Muscle layer of colon (tissue), 2 donors: Measurements from ENCODE around the gene CTNNA3.

Experiments
- H3K27ac ChIP-seq: one replicate; pipeline ENCODE4 v1.7.0; 2013; ENCODE audit warnings: low read depth, mild to moderate bottlenecking, low read length, moderate library complexity
- H3K27me3 ChIP-seq, 2 donors: one replicate each; pipeline ENCODE4 v1.7.0; 2013; ENCODE audit warnings: low read length in 2 of 2, mild to moderate bottlenecking in 2 of 2; ENCODE audit not compliant: insufficient read depth in 2 of 2, control insufficient read depth in 1 of 2
- H3K36me3 ChIP-seq: one replicate; pipeline ENCODE4 v1.7.0; 2013; ENCODE audit warnings: mild to moderate bottlenecking, low read length; ENCODE audit not compliant: insufficient read depth
- H3K4me1 ChIP-seq: one replicate; pipeline ENCODE4 v1.7.0; 2013; ENCODE audit warnings: mild to moderate bottlenecking, low read length; ENCODE audit not compliant: insufficient read depth
- H3K4me3 ChIP-seq, 2 donors: one replicate each; pipeline ENCODE4 v1.7.0; 2013; ENCODE audit warnings: low read length in 2 of 2, low read depth in 1 of 2, mild to moderate bottlenecking in 1 of 2, moderate library complexity in 1 of 2
- H3K9ac ChIP-seq: one replicate; pipeline ENCODE4 v1.7.0; 2013; ENCODE audit warnings: low read length
- H3K9me3 ChIP-seq: one replicate; pipeline ENCODE4 v1.7.0; 2013; ENCODE audit warnings: mild to moderate bottlenecking, low read length
- donor health status: abdominal sarcoma.
- donor health status: Adenocarcinoma of cecum.

The CTNNA3 gene

GRCh38 chr10:66204838-66205237 lies 1491.2 kb downstream of the CTNNA3 start:
- no peaks in the 10 kb centered on the region for H3K9me3 ChIP-seq
- no peaks in the 10 kb centered on the region for H3K36me3 ChIP-seq
- no peaks in the 10 kb centered on the region for H3K4me1 ChIP-seq
- no peak overlapping the region for H3K4me3 ChIP-seq
- H3K9ac ChIP-seq, result no peak overlapping the region
- H3K27me3 ChIP-seq, result no peaks in the 10 kb centered on the region
- no peak overlapping the region for H3K27ac ChIP-seq

- H3K4me1 ChIP-seq, result no peaks in the 10 kb centered on the region
- no peaks in the 10 kb centered on the region for H3K27me3 ChIP-seq
- H3K4me3 ChIP-seq, result no peak overlapping the region
- no peak overlapping the region for H3K27ac ChIP-seq
- H3K9me3 ChIP-seq, result no peaks in the 10 kb centered on the region
- no peaks in the 10 kb centered on the region for H3K36me3 ChIP-seq
- no peak overlapping the region for H3K9ac ChIP-seq
These were observed 1493.9 kb downstream of the CTNNA3 start for GRCh38 chr10:66202101-66202500.

GRCh38 chr10:66192162-66192831 lies 1503.7 kb downstream of the CTNNA3 start:
- H3K27me3 ChIP-seq, result no peaks in the 10 kb centered on the region
- no peak overlapping the region for H3K9ac ChIP-seq
- no peak overlapping the region for H3K4me3 ChIP-seq
- no peak overlapping the region for H3K27ac ChIP-seq
- no peaks in the 10 kb centered on the region for H3K36me3 ChIP-seq
- H3K9me3 ChIP-seq, result no peaks in the 10 kb centered on the region
- no peaks in the 10 kb centered on the region for H3K4me1 ChIP-seq

- H3K27ac ChIP-seq, result no peak overlapping the region
- H3K4me1 ChIP-seq, result no peaks in the 10 kb centered on the region
- H3K27me3 ChIP-seq, result no peaks in the 10 kb centered on the region
- no peaks in the 10 kb centered on the region for H3K36me3 ChIP-seq
- H3K9me3 ChIP-seq, result no peaks in the 10 kb centered on the region
- H3K9ac ChIP-seq, result no peak overlapping the region
- H3K4me3 ChIP-seq, result no peak overlapping the region
These were observed 1505.6 kb downstream of the CTNNA3 start for GRCh38 chr10:66190413-66190812.

GRCh38 chr10:66189271-66189670 lies 1506.7 kb downstream of the CTNNA3 start:
- H3K27ac ChIP-seq, result no peak overlapping the region
- no peaks in the 10 kb centered on the region for H3K9me3 ChIP-seq
- H3K27me3 ChIP-seq, result no peaks in the 10 kb centered on the region
- no peaks in the 10 kb centered on the region for H3K36me3 ChIP-seq
- no peak overlapping the region for H3K4me3 ChIP-seq
- no peak overlapping the region for H3K9ac ChIP-seq
- H3K4me1 ChIP-seq, result no peaks in the 10 kb centered on the region

- H3K9ac ChIP-seq, result no peak overlapping the region
- H3K27me3 ChIP-seq, result no peaks in the 10 kb centered on the region
- no peaks in the 10 kb centered on the region for H3K36me3 ChIP-seq
- H3K4me1 ChIP-seq, result no peaks in the 10 kb centered on the region
- H3K27ac ChIP-seq, result no peak overlapping the region
- no peaks in the 10 kb centered on the region for H3K9me3 ChIP-seq
- H3K4me3 ChIP-seq, result no peak overlapping the region
These were observed 1508.8 kb downstream of the CTNNA3 start for GRCh38 chr10:66187053-66187733.

- no peaks in the 10 kb centered on the region for H3K9me3 ChIP-seq
These were observed 1513.0 kb downstream of the CTNNA3 start for GRCh38 chr10:66183028-66183427.

GRCh38 chr10:66180581-66181318 lies 1515.2 kb downstream of the CTNNA3 start:
- Histone ChIP-seq H3K9me3 (no peaks in the 10 kb centered on the region), H3K36me3 (no peaks in the 10 kb centered on the region), H3K4me1 (no peaks in the 10 kb centered on the region), H3K4me3 (no peak overlapping the region), H3K27ac (no peak overlapping the region), H3K9ac (no peak overlapping the region), H3K27me3 (no peaks in the 10 kb centered on the region)

More at GRCh38 chr10:66183028-66183427, 1513.0 kb downstream of the CTNNA3 start:
- H3K9ac ChIP-seq, result no peak overlapping the region
- H3K36me3 ChIP-seq, result no peaks in the 10 kb centered on the region
- no peak overlapping the region for H3K27ac ChIP-seq
- no peaks in the 10 kb centered on the region for H3K4me1 ChIP-seq
- H3K27me3 ChIP-seq, result no peaks in the 10 kb centered on the region
- H3K4me3 ChIP-seq, result no peak overlapping the region

GRCh38 chr10:66180021-66180420 lies 1516.0 kb downstream of the CTNNA3 start:
- no peak overlapping the region for H3K4me3 ChIP-seq
- H3K27me3 ChIP-seq, result no peaks in the 10 kb centered on the region
- no peaks in the 10 kb centered on the region for H3K9me3 ChIP-seq
- H3K36me3 ChIP-seq, result no peaks in the 10 kb centered on the region
- H3K4me1 ChIP-seq, result no peaks in the 10 kb centered on the region
- no peak overlapping the region for H3K9ac ChIP-seq
- no peak overlapping the region for H3K27ac ChIP-seq

- Histone ChIP-seq H3K4me1 (no peaks in the 10 kb centered on the region), H3K4me3 (no peak overlapping the region), H3K36me3 (no peaks in the 10 kb centered on the region), H3K27ac (no peak overlapping the region), H3K9me3 (no peaks in the 10 kb centered on the region), H3K9ac (no peak overlapping the region), H3K27me3 (no peaks in the 10 kb centered on the region)
These were observed 1519.2 kb downstream of the CTNNA3 start for GRCh38 chr10:66176772-66177171.

- Histone ChIP-seq H3K4me3 (no peak overlapping the region), H3K27ac (no peak overlapping the region), H3K9ac (no peak overlapping the region), H3K27me3 (no peaks in the 10 kb centered on the region), H3K9me3 (no peaks in the 10 kb centered on the region), H3K4me1 (no peaks in the 10 kb centered on the region), H3K36me3 (no peaks in the 10 kb centered on the region)
These were observed 1528.2 kb downstream of the CTNNA3 start for GRCh38 chr10:66167816-66168215.
